IMR-90 (cell line): ENCODE measurements around the gene CASK. TPM values are rescaled to one million over a fixed set of nuclear protein-coding genes. Genes with fewer than 3 reads are reported as not detected.

Source experiments
- ATAC-seq: fragments of 200-7000 bp; cut with Tn5 transposase; 2 replicates; pipeline ENCODE4 v1.9.1; 2020; ENCODE audit warnings: low read depth, mild to moderate bottlenecking, moderate library complexity
- BruUV-seq: library from RNA; stranded (reverse); fragments of 400-500 nt; replicated peaks from 2 replicates; lab custom pipeline; 2021; lab: Mats Ljungman, UMichigan
- CTCF ChIA-PET: fragments of 300-600 bp; formaldehyde crosslinking; extraction: SDS; loops from one replicate; lab custom pipeline; 2021; ENCODE audit warnings: antibody characterized with exemption; lab: Yijun Ruan, JAX
- POLR2A ChIA-PET: fragments of 300-600 bp; sonication (Branson Sonifier 250); formaldehyde crosslinking; loops from one replicate; lab custom pipeline; 2022; ENCODE audit warnings: antibody characterized with exemption; ENCODE audit not compliant: unreplicated experiment; lab: Charles Lee
- DNase-seq: peaks from one replicate; pipeline ENCODE4 v3.0.0; 2013
- H2AFZ ChIP-seq: replicated peaks from 2 replicates; pipeline ENCODE3; 2013; ENCODE audit warnings: low read length, mild to moderate bottlenecking; ENCODE audit not compliant: poor library complexity
- H2AK5ac ChIP-seq: 2 replicates; pipeline ENCODE4 v1.6.1; 2013; ENCODE audit warnings: low read depth, low read length, inconsistent platforms
- H2AK9ac ChIP-seq: replicated peaks from 2 replicates; pipeline ENCODE3; 2013; ENCODE audit warnings: mild to moderate bottlenecking, low read depth, low read length, moderate library complexity; ENCODE audit not compliant: poor library complexity
- H2BK120ac ChIP-seq: 2 replicates; pipeline ENCODE4 v1.6.1; 2013; ENCODE audit warnings: low read depth, low read length, inconsistent platforms
- H2BK15ac ChIP-seq: 3 replicates; pipeline ENCODE4 v1.6.1; 2013; ENCODE audit warnings: low read depth, low read length, inconsistent platforms
- H2BK20ac ChIP-seq: 2 replicates; pipeline ENCODE4 v1.6.1; 2013; ENCODE audit warnings: low read depth, mild to moderate bottlenecking, inconsistent platforms, low read length, moderate library complexity
- H2BK5ac ChIP-seq: 2 replicates; pipeline ENCODE4 v1.6.1; 2013; ENCODE audit warnings: mild to moderate bottlenecking, low read depth, low read length, inconsistent platforms; ENCODE audit not compliant: poor library complexity, severe bottlenecking
- H3K14ac ChIP-seq: replicated peaks from 2 replicates; pipeline ENCODE4 v1.6.1; 2013; ENCODE audit warnings: low read depth, low read length, inconsistent platforms
- H3K18ac ChIP-seq: 2 replicates; pipeline ENCODE4 v1.6.1; 2013; ENCODE audit warnings: low read depth, low read length, control low read depth
- H3K23ac ChIP-seq: 2 replicates; pipeline ENCODE4 v1.6.1; 2013; ENCODE audit warnings: low read depth, low read length, inconsistent platforms
- H3K27ac ChIP-seq: 2 replicates; pipeline ENCODE4 v1.5.1; 2013; ENCODE audit warnings: mild to moderate bottlenecking, control low read depth, low read length; ENCODE audit not compliant: insufficient read depth
- H3K27me3 ChIP-seq: 2 replicates; pipeline ENCODE4 v1.6.1; 2013; ENCODE audit warnings: low read length; ENCODE audit not compliant: control insufficient read depth, insufficient read depth
- H3K36me3 ChIP-seq: 2 replicates; pipeline ENCODE4 v1.6.1; 2013; ENCODE audit warnings: low read length, mixed read lengths; ENCODE audit not compliant: control insufficient read depth, insufficient read depth
- H3K4ac ChIP-seq: 2 replicates; pipeline ENCODE4 v1.6.1; 2013; ENCODE audit warnings: low read depth, low read length, inconsistent platforms
- H3K4me1 ChIP-seq: 2 replicates; pipeline ENCODE4 v1.6.1; 2013; ENCODE audit warnings: low read length, mixed read lengths; ENCODE audit not compliant: control insufficient read depth, insufficient read depth
- H3K4me2 ChIP-seq: 2 replicates; pipeline ENCODE4 v1.6.1; 2013; ENCODE audit warnings: low read depth, mild to moderate bottlenecking, control low read depth, low read length, moderate library complexity
- H3K4me3 ChIP-seq: 2 replicates; pipeline ENCODE4 v1.5.1; 2013; ENCODE audit warnings: low read depth, mild to moderate bottlenecking, control low read depth, low read length, moderate library complexity; ENCODE audit not compliant: insufficient read depth
- H3K56ac ChIP-seq: 2 replicates; pipeline ENCODE4 v1.6.1; 2013; ENCODE audit warnings: low read length, inconsistent platforms; ENCODE audit not compliant: insufficient read depth; ENCODE audit errors: extremely low read depth
- H3K79me1 ChIP-seq, 2 experiments: 2 replicates each; pipeline ENCODE4 v1.6.1; 2013; ENCODE audit warnings: low read length in 2 of 2, inconsistent platforms in 1 of 2, low read depth in 1 of 2
- H3K9ac ChIP-seq: 2 replicates; pipeline ENCODE4 v1.6.1; 2013; ENCODE audit warnings: low read depth, low read length, control low read depth
- H3K9me1 ChIP-seq: 2 replicates; pipeline ENCODE4 v1.6.1; 2013; ENCODE audit warnings: low read length, inconsistent platforms; ENCODE audit not compliant: insufficient read depth
- H3K9me3 ChIP-seq: 2 replicates; pipeline ENCODE4 v1.6.1; 2013; ENCODE audit warnings: low read length; ENCODE audit not compliant: control insufficient read depth, insufficient read depth
- H4K20me1 ChIP-seq: 2 replicates; pipeline ENCODE4 v1.6.1; 2013; ENCODE audit warnings: low read length, inconsistent platforms; ENCODE audit not compliant: insufficient read depth
- H4K5ac ChIP-seq: 2 replicates; pipeline ENCODE4 v1.6.1; 2013; ENCODE audit warnings: mild to moderate bottlenecking, low read depth, low read length, control low read depth
- H4K8ac ChIP-seq, 2 experiments: 2 replicates each; pipeline ENCODE4 v1.6.1; 2013; ENCODE audit warnings: low read depth in 2 of 2, low read length in 2 of 2, control low read depth in 1 of 2, inconsistent platforms in 1 of 2
- H4K91ac ChIP-seq: 2 replicates; pipeline ENCODE4 v1.6.1; 2013; ENCODE audit warnings: low read depth, low read length, inconsistent platforms; ENCODE audit not compliant: insufficient read depth
- BHLHE40 ChIP-seq: fragments of 150-350 bp; IDR thresholded peaks from 2 replicates; pipeline ENCODE4 v1.6.1; 2016; ENCODE audit warnings: mild to moderate bottlenecking, low read depth, low read length
- CEBPB ChIP-seq: IDR thresholded peaks from 2 replicates; pipeline ENCODE4 v1.6.1; 2012; ENCODE audit warnings: low read depth, low read length, improper control_type of control experiment
- CHD1 ChIP-seq: IDR thresholded peaks from 2 replicates; pipeline ENCODE4 v1.6.1; 2012; ENCODE audit warnings: low read depth, low read length, improper control_type of control experiment
- CTCF ChIP-seq: conservative IDR thresholded peaks from 2 replicates; pipeline ENCODE4 v1.5.1; 2012; ENCODE audit warnings: mild to moderate bottlenecking, low read depth, low read length, improper control_type of control experiment
- FOS ChIP-seq: fragments of 150-350 bp; IDR thresholded peaks from 2 replicates; pipeline ENCODE4 v1.6.1; 2016; ENCODE audit warnings: low read depth, low read length
- MAFK ChIP-seq: IDR thresholded peaks from 2 replicates; pipeline ENCODE4 v1.6.1; 2012; ENCODE audit warnings: low read depth, low read length, improper control_type of control experiment
- MAZ ChIP-seq: IDR thresholded peaks from 2 replicates; pipeline ENCODE4 v1.6.1; 2012; ENCODE audit warnings: low read depth, mild to moderate bottlenecking, low read length, improper control_type of control experiment, moderate library complexity, borderline replicate concordance
- MXI1 ChIP-seq: IDR thresholded peaks from 2 replicates; pipeline ENCODE4 v1.6.1; 2012; ENCODE audit warnings: low read depth, mild to moderate bottlenecking, low read length, moderate library complexity, borderline replicate concordance
- NFE2L2 ChIP-seq: fragments of 150-350 bp; IDR thresholded peaks from 2 replicates; pipeline ENCODE4 v1.6.1; 2016; ENCODE audit warnings: low read depth, mild to moderate bottlenecking, low read length
- POLR2A ChIP-seq: IDR thresholded peaks from 2 replicates; pipeline ENCODE4 v1.6.1; 2012; ENCODE audit warnings: mild to moderate bottlenecking, low read depth, low read length
- RAD21 ChIP-seq: IDR thresholded peaks from 2 replicates; pipeline ENCODE4 v1.6.1; 2012; ENCODE audit warnings: low read length, improper control_type of control experiment
- RCOR1 ChIP-seq: IDR thresholded peaks from 2 replicates; pipeline ENCODE4 v1.6.1; 2012; ENCODE audit warnings: mild to moderate bottlenecking, low read length, improper control_type of control experiment; ENCODE audit not compliant: insufficient replicate concordance
- RFX5 ChIP-seq: IDR thresholded peaks from 2 replicates; pipeline ENCODE4 v1.8.0; 2012; ENCODE audit warnings: low read depth, mild to moderate bottlenecking, low read length, moderate library complexity
- SMC3 ChIP-seq: fragments of 150-350 bp; IDR thresholded peaks from 2 replicates; pipeline ENCODE4 v1.6.1; 2016; ENCODE audit warnings: low read depth, mild to moderate bottlenecking, antibody characterized with exemption, low read length, moderate library complexity
- dilution Hi-C: fragments of 300-500 bp; cut with HindIII; formaldehyde crosslinking; loops from one replicate; pipeline ENCODE4 v1.14.3; 2018; ENCODE audit warnings: low sequenced_read_pairs; ENCODE audit not compliant: unreplicated experiment
- in situ Hi-C: fragments of 300-500 bp; cut with MboI; formaldehyde crosslinking; loops from 3 replicates; pipeline ENCODE4 v1.14.3; 2019; ENCODE audit warnings: low sequenced_read_pairs, inconsistent platforms, mixed read lengths
- intact Hi-C: fragments of 100-400 bp; cut with micrococcal nuclease; formaldehyde crosslinking; loops from 2 replicates; pipeline ENCODE4 v1.10.0; 2022
- polyA plus RNA-seq, 3 experiments: library from polyadenylated mRNA; depleted of rRNA; stranded (reverse); fragments of >200 nt; gene quantifications; 2 replicates each; pipeline ENCODE4 v1.2.3, GENCODE V29; 2012; ENCODE audit warnings: low replicate concordance in 1 of 3
- total RNA-seq: library from RNA; depleted of rRNA; stranded (reverse); fragments of >200 nt; gene quantifications from 2 replicates; pipeline ENCODE4 v1.2.3, GENCODE V29; 2012
- TF ChIP-seq, protein P1 (sequence below): fragments of 150-350 bp; IDR thresholded peaks from 2 replicates; pipeline ENCODE4 v1.6.1; 2016; ENCODE audit warnings: low read depth, mild to moderate bottlenecking, low read length, moderate library complexity, borderline replicate concordance
- TF ChIP-seq, protein P2 (sequence below): fragments of 150-350 bp; IDR thresholded peaks from 2 replicates; pipeline ENCODE4 v1.6.1; 2017; ENCODE audit warnings: mild to moderate bottlenecking, antibody characterized with exemption, low read length, low read depth

CASK gene
- total and polyA plus RNA-seq, 2 of the 4 experiments (the other 2 are of a cell fraction), result 9.4 to 17.7 TPM

DNA sequence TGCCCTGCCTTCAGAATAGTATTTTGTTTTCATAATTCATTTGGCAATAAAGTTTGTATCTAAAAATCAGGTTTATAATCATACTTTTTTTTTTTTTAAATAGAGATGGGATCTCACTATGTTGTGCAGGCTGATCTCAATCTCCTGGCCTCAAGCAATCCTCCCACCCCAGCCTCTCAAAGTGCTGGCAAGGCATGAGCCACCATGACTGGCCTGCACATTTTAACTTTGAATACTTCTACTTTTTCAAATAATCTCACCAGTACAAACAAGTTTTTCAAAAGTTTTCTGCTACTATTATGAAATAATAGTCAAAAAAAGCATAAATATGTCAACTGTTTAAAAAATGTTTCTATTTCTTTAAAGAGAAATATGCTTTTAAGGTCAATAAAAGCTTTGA, 304.1 kb downstream of the CASK start:
- Histone ChIP-seq H4K8ac (no peak overlapping the region), H3K79me1 (no peaks in the 10 kb centered on the region), H3K9me1 (no peaks in the 10 kb centered on the region), H3K9me3 (no peaks in the 10 kb centered on the region), H3K4me2 (no peak overlapping the region), H3K27ac (no peak overlapping the region), H3K56ac (no peak overlapping the region), H2BK120ac (no peak overlapping the region), H3K4ac (no peak overlapping the region), H3K4me1 (no peaks in the 10 kb centered on the region), H2AK5ac (no peak overlapping the region), H3K23ac (no peak overlapping the region), H2BK5ac (no peak overlapping the region), H3K36me3 (peaks cover 2% of the 10 kb centered on the region; the same call in 1 of the 2 replicates), H2AK9ac (no peak overlapping the region), H3K18ac (no peak overlapping the region), H4K91ac (no peak overlapping the region), H2BK20ac (no peak overlapping the region), H3K4me3 (no peak overlapping the region), H2BK15ac (no peak overlapping the region), H4K20me1 (no peaks in the 10 kb centered on the region), H2AFZ (no peak overlapping the region), H3K27me3 (no peaks in the 10 kb centered on the region; the same call in none of the 2 replicates), H4K5ac (no peak overlapping the region), H3K14ac (no peak overlapping the region), H3K9ac (no peak overlapping the region)
- TF ChIP-seq RAD21 (no peak), NFE2L2 (no peak), BHLHE40 (no peak), MAFK (no peak), FOS (no peak), POLR2A (no peak), MXI1 (no peak), SMC3 (no peak), CTCF (no peak), RCOR1 (no peak), CHD1 (no peak), CEBPB (no peak), RFX5 (no peak), MAZ (no peak)
- TF ChIP-seq, protein P1, sequence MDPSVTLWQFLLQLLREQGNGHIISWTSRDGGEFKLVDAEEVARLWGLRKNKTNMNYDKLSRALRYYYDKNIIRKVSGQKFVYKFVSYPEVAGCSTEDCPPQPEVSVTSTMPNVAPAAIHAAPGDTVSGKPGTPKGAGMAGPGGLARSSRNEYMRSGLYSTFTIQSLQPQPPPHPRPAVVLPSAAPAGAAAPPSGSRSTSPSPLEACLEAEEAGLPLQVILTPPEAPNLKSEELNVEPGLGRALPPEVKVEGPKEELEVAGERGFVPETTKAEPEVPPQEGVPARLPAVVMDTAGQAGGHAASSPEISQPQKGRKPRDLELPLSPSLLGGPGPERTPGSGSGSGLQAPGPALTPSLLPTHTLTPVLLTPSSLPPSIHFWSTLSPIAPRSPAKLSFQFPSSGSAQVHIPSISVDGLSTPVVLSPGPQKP, result no peak
- TF ChIP-seq, protein P2, sequence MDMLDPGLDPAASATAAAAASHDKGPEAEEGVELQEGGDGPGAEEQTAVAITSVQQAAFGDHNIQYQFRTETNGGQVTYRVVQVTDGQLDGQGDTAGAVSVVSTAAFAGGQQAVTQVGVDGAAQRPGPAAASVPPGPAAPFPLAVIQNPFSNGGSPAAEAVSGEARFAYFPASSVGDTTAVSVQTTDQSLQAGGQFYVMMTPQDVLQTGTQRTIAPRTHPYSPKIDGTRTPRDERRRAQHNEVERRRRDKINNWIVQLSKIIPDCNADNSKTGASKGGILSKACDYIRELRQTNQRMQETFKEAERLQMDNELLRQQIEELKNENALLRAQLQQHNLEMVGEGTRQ, result no peak
- dilution Hi-C loops, result no loop called here
- CTCF ChIA-PET, result no interaction called here
- ATAC-seq (no peak; the same call in 1 of the 2 replicates), DNase-seq (no peak)
- in situ Hi-C loops, result no loop called here
- POLR2A ChIA-PET, result no interaction called here
- intact Hi-C loops, result no loop called here
- BruUV-seq, result no TSS peak
